IMR-90 (cell line): ENCODE measurements around the gene ANKUB1. TPM values are rescaled to one million over a fixed set of nuclear protein-coding genes. Genes with fewer than 3 reads are reported as not detected.

ENCODE experiments used
- ATAC-seq: fragments of 200-7000 bp; cut with Tn5 transposase; 2 replicates; pipeline ENCODE4 v1.9.1; 2020; ENCODE audit warnings: low read depth, mild to moderate bottlenecking, moderate library complexity
- BruUV-seq: library from RNA; stranded (reverse); fragments of 400-500 nt; replicated peaks from 2 replicates; lab custom pipeline; 2021; lab: Mats Ljungman, UMichigan
- CTCF ChIA-PET: fragments of 300-600 bp; formaldehyde crosslinking; extraction: SDS; loops from one replicate; lab custom pipeline; 2021; ENCODE audit warnings: antibody characterized with exemption; lab: Yijun Ruan, JAX
- POLR2A ChIA-PET: fragments of 300-600 bp; sonication (Branson Sonifier 250); formaldehyde crosslinking; loops from one replicate; lab custom pipeline; 2022; ENCODE audit warnings: antibody characterized with exemption; ENCODE audit not compliant: unreplicated experiment; lab: Charles Lee
- DNase-seq: peaks from one replicate; pipeline ENCODE4 v3.0.0; 2013
- H2AFZ ChIP-seq: replicated peaks from 2 replicates; pipeline ENCODE3; 2013; ENCODE audit warnings: low read length, mild to moderate bottlenecking; ENCODE audit not compliant: poor library complexity
- H2AK5ac ChIP-seq: 2 replicates; pipeline ENCODE4 v1.6.1; 2013; ENCODE audit warnings: low read depth, low read length, inconsistent platforms
- H2AK9ac ChIP-seq: replicated peaks from 2 replicates; pipeline ENCODE3; 2013; ENCODE audit warnings: mild to moderate bottlenecking, low read depth, low read length, moderate library complexity; ENCODE audit not compliant: poor library complexity
- H2BK120ac ChIP-seq: 2 replicates; pipeline ENCODE4 v1.6.1; 2013; ENCODE audit warnings: low read depth, low read length, inconsistent platforms
- H2BK15ac ChIP-seq: 3 replicates; pipeline ENCODE4 v1.6.1; 2013; ENCODE audit warnings: low read depth, low read length, inconsistent platforms
- H2BK20ac ChIP-seq: 2 replicates; pipeline ENCODE4 v1.6.1; 2013; ENCODE audit warnings: low read depth, mild to moderate bottlenecking, inconsistent platforms, low read length, moderate library complexity
- H2BK5ac ChIP-seq: 2 replicates; pipeline ENCODE4 v1.6.1; 2013; ENCODE audit warnings: mild to moderate bottlenecking, low read depth, low read length, inconsistent platforms; ENCODE audit not compliant: poor library complexity, severe bottlenecking
- H3K14ac ChIP-seq: replicated peaks from 2 replicates; pipeline ENCODE4 v1.6.1; 2013; ENCODE audit warnings: low read depth, low read length, inconsistent platforms
- H3K18ac ChIP-seq: 2 replicates; pipeline ENCODE4 v1.6.1; 2013; ENCODE audit warnings: low read depth, low read length, control low read depth
- H3K23ac ChIP-seq: 2 replicates; pipeline ENCODE4 v1.6.1; 2013; ENCODE audit warnings: low read depth, low read length, inconsistent platforms
- H3K27ac ChIP-seq: 2 replicates; pipeline ENCODE4 v1.5.1; 2013; ENCODE audit warnings: mild to moderate bottlenecking, control low read depth, low read length; ENCODE audit not compliant: insufficient read depth
- H3K27me3 ChIP-seq: 2 replicates; pipeline ENCODE4 v1.6.1; 2013; ENCODE audit warnings: low read length; ENCODE audit not compliant: control insufficient read depth, insufficient read depth
- H3K36me3 ChIP-seq: 2 replicates; pipeline ENCODE4 v1.6.1; 2013; ENCODE audit warnings: low read length, mixed read lengths; ENCODE audit not compliant: control insufficient read depth, insufficient read depth
- H3K4ac ChIP-seq: 2 replicates; pipeline ENCODE4 v1.6.1; 2013; ENCODE audit warnings: low read depth, low read length, inconsistent platforms
- H3K4me1 ChIP-seq: 2 replicates; pipeline ENCODE4 v1.6.1; 2013; ENCODE audit warnings: low read length, mixed read lengths; ENCODE audit not compliant: control insufficient read depth, insufficient read depth
- H3K4me2 ChIP-seq: 2 replicates; pipeline ENCODE4 v1.6.1; 2013; ENCODE audit warnings: low read depth, mild to moderate bottlenecking, control low read depth, low read length, moderate library complexity
- H3K4me3 ChIP-seq: 2 replicates; pipeline ENCODE4 v1.5.1; 2013; ENCODE audit warnings: low read depth, mild to moderate bottlenecking, control low read depth, low read length, moderate library complexity; ENCODE audit not compliant: insufficient read depth
- H3K56ac ChIP-seq: 2 replicates; pipeline ENCODE4 v1.6.1; 2013; ENCODE audit warnings: low read length, inconsistent platforms; ENCODE audit not compliant: insufficient read depth; ENCODE audit errors: extremely low read depth
- H3K79me1 ChIP-seq, 2 experiments: 2 replicates each; pipeline ENCODE4 v1.6.1; 2013; ENCODE audit warnings: low read length in 2 of 2, inconsistent platforms in 1 of 2, low read depth in 1 of 2
- H3K9ac ChIP-seq: 2 replicates; pipeline ENCODE4 v1.6.1; 2013; ENCODE audit warnings: low read depth, low read length, control low read depth
- H3K9me1 ChIP-seq: 2 replicates; pipeline ENCODE4 v1.6.1; 2013; ENCODE audit warnings: low read length, inconsistent platforms; ENCODE audit not compliant: insufficient read depth
- H3K9me3 ChIP-seq: 2 replicates; pipeline ENCODE4 v1.6.1; 2013; ENCODE audit warnings: low read length; ENCODE audit not compliant: control insufficient read depth, insufficient read depth
- H4K20me1 ChIP-seq: 2 replicates; pipeline ENCODE4 v1.6.1; 2013; ENCODE audit warnings: low read length, inconsistent platforms; ENCODE audit not compliant: insufficient read depth
- H4K5ac ChIP-seq: 2 replicates; pipeline ENCODE4 v1.6.1; 2013; ENCODE audit warnings: mild to moderate bottlenecking, low read depth, low read length, control low read depth
- H4K8ac ChIP-seq, 2 experiments: 2 replicates each; pipeline ENCODE4 v1.6.1; 2013; ENCODE audit warnings: low read depth in 2 of 2, low read length in 2 of 2, control low read depth in 1 of 2, inconsistent platforms in 1 of 2
- H4K91ac ChIP-seq: 2 replicates; pipeline ENCODE4 v1.6.1; 2013; ENCODE audit warnings: low read depth, low read length, inconsistent platforms; ENCODE audit not compliant: insufficient read depth
- BHLHE40 ChIP-seq: fragments of 150-350 bp; IDR thresholded peaks from 2 replicates; pipeline ENCODE4 v1.6.1; 2016; ENCODE audit warnings: mild to moderate bottlenecking, low read depth, low read length
- CHD1 ChIP-seq: IDR thresholded peaks from 2 replicates; pipeline ENCODE4 v1.6.1; 2012; ENCODE audit warnings: low read depth, low read length, improper control_type of control experiment
- FOS ChIP-seq: fragments of 150-350 bp; IDR thresholded peaks from 2 replicates; pipeline ENCODE4 v1.6.1; 2016; ENCODE audit warnings: low read depth, low read length
- MAFK ChIP-seq: IDR thresholded peaks from 2 replicates; pipeline ENCODE4 v1.6.1; 2012; ENCODE audit warnings: low read depth, low read length, improper control_type of control experiment
- MAZ ChIP-seq: IDR thresholded peaks from 2 replicates; pipeline ENCODE4 v1.6.1; 2012; ENCODE audit warnings: low read depth, mild to moderate bottlenecking, low read length, improper control_type of control experiment, moderate library complexity, borderline replicate concordance
- RAD21 ChIP-seq: IDR thresholded peaks from 2 replicates; pipeline ENCODE4 v1.6.1; 2012; ENCODE audit warnings: low read length, improper control_type of control experiment
- RCOR1 ChIP-seq: IDR thresholded peaks from 2 replicates; pipeline ENCODE4 v1.6.1; 2012; ENCODE audit warnings: mild to moderate bottlenecking, low read length, improper control_type of control experiment; ENCODE audit not compliant: insufficient replicate concordance
- RFX5 ChIP-seq: IDR thresholded peaks from 2 replicates; pipeline ENCODE4 v1.8.0; 2012; ENCODE audit warnings: low read depth, mild to moderate bottlenecking, low read length, moderate library complexity
- SMC3 ChIP-seq: fragments of 150-350 bp; IDR thresholded peaks from 2 replicates; pipeline ENCODE4 v1.6.1; 2016; ENCODE audit warnings: low read depth, mild to moderate bottlenecking, antibody characterized with exemption, low read length, moderate library complexity
- dilution Hi-C: fragments of 300-500 bp; cut with HindIII; formaldehyde crosslinking; loops from one replicate; pipeline ENCODE4 v1.14.3; 2018; ENCODE audit warnings: low sequenced_read_pairs; ENCODE audit not compliant: unreplicated experiment
- in situ Hi-C: fragments of 300-500 bp; cut with MboI; formaldehyde crosslinking; loops from 3 replicates; pipeline ENCODE4 v1.14.3; 2019; ENCODE audit warnings: low sequenced_read_pairs, inconsistent platforms, mixed read lengths
- intact Hi-C: fragments of 100-400 bp; cut with micrococcal nuclease; formaldehyde crosslinking; loops from 2 replicates; pipeline ENCODE4 v1.10.0; 2022
- polyA plus RNA-seq, 3 experiments: library from polyadenylated mRNA; depleted of rRNA; stranded (reverse); fragments of >200 nt; gene quantifications; 2 replicates each; pipeline ENCODE4 v1.2.3, GENCODE V29; 2012; ENCODE audit warnings: low replicate concordance in 1 of 3
- total RNA-seq: library from RNA; depleted of rRNA; stranded (reverse); fragments of >200 nt; gene quantifications from 2 replicates; pipeline ENCODE4 v1.2.3, GENCODE V29; 2012
- TF ChIP-seq, protein P1 (sequence below): fragments of 150-350 bp; IDR thresholded peaks from 2 replicates; pipeline ENCODE4 v1.6.1; 2016; ENCODE audit warnings: low read depth, mild to moderate bottlenecking, low read length, moderate library complexity, borderline replicate concordance
- TF ChIP-seq, protein P2 (sequence below): conservative IDR thresholded peaks from 2 replicates; pipeline ENCODE4 v1.5.1; 2012; ENCODE audit warnings: mild to moderate bottlenecking, low read depth, low read length, improper control_type of control experiment
- TF ChIP-seq, protein P3 (sequence below): fragments of 150-350 bp; IDR thresholded peaks from 2 replicates; pipeline ENCODE4 v1.6.1; 2017; ENCODE audit warnings: mild to moderate bottlenecking, antibody characterized with exemption, low read length, low read depth

ANKUB1 gene
- total and polyA plus RNA-seq, 2 of the 4 experiments (the other 2 are of a cell fraction), result not detected

DNA sequence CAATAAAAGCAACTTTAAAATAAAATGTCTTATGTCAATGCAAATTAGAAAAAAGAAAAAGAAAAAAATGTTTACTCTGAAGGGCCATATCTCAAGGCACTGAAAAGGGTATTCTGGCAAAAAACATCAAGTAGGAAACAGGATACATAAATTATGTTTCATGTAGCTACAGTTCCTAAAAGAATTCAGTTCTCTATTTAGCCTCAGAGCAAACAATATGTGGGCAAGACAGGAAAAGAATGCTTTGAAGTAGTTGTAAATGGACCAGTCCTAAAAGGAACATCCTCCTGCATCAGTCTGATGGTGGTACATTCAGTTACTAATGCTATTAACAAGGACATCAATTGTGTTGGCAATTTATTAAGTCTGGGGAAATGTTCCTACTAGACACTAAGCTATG lies 48.2 kb downstream of the ANKUB1 start:
- dilution Hi-C loops, result loop anchor here (25.0 kb wide), 1 partner anchor 232 kb away; no protein-coding TSS in a partner anchor
- H4K20me1 ChIP-seq, result no peaks in the 10 kb centered on the region
- no peak overlapping the region for H3K23ac ChIP-seq
- in situ Hi-C loops, result no loop called here
- no peak overlapping the region for H2BK15ac ChIP-seq
- DNase-seq, result no peak
- POLR2A ChIA-PET, result no interaction called here
- intact Hi-C loops, result no loop called here
- no peak overlapping the region for H3K56ac ChIP-seq
- H3K36me3 ChIP-seq, result peaks cover 20% of the 10 kb centered on the region
- CTCF ChIA-PET, result no interaction called here
- H3K27ac ChIP-seq, result no peak overlapping the region
- no peak overlapping the region for H3K4me2 ChIP-seq
- H3K27me3 ChIP-seq, result no peaks in the 10 kb centered on the region
- no peaks in the 10 kb centered on the region for H3K4me1 ChIP-seq
- no peak overlapping the region for H2AFZ ChIP-seq
- no peak overlapping the region for H3K4ac ChIP-seq
- no peak for TF ChIP-seq RCOR1
- TF ChIP-seq MAZ, result no peak
- TF ChIP-seq FOS, result no peak
- TF ChIP-seq RAD21, result no peak
- TF ChIP-seq, protein P1, sequence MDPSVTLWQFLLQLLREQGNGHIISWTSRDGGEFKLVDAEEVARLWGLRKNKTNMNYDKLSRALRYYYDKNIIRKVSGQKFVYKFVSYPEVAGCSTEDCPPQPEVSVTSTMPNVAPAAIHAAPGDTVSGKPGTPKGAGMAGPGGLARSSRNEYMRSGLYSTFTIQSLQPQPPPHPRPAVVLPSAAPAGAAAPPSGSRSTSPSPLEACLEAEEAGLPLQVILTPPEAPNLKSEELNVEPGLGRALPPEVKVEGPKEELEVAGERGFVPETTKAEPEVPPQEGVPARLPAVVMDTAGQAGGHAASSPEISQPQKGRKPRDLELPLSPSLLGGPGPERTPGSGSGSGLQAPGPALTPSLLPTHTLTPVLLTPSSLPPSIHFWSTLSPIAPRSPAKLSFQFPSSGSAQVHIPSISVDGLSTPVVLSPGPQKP, result no peak
- no peak for TF ChIP-seq BHLHE40
- TF ChIP-seq CHD1, result no peak
- TF ChIP-seq MAFK, result no peak
- no peak for TF ChIP-seq RFX5
- TF ChIP-seq, protein P2, sequence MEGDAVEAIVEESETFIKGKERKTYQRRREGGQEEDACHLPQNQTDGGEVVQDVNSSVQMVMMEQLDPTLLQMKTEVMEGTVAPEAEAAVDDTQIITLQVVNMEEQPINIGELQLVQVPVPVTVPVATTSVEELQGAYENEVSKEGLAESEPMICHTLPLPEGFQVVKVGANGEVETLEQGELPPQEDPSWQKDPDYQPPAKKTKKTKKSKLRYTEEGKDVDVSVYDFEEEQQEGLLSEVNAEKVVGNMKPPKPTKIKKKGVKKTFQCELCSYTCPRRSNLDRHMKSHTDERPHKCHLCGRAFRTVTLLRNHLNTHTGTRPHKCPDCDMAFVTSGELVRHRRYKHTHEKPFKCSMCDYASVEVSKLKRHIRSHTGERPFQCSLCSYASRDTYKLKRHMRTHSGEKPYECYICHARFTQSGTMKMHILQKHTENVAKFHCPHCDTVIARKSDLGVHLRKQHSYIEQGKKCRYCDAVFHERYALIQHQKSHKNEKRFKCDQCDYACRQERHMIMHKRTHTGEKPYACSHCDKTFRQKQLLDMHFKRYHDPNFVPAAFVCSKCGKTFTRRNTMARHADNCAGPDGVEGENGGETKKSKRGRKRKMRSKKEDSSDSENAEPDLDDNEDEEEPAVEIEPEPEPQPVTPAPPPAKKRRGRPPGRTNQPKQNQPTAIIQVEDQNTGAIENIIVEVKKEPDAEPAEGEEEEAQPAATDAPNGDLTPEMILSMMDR, result no peak
- no peak for TF ChIP-seq SMC3
- TF ChIP-seq, protein P3, sequence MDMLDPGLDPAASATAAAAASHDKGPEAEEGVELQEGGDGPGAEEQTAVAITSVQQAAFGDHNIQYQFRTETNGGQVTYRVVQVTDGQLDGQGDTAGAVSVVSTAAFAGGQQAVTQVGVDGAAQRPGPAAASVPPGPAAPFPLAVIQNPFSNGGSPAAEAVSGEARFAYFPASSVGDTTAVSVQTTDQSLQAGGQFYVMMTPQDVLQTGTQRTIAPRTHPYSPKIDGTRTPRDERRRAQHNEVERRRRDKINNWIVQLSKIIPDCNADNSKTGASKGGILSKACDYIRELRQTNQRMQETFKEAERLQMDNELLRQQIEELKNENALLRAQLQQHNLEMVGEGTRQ, result no peak
- no peak overlapping the region for H3K14ac ChIP-seq
- H3K9me3 ChIP-seq, result no peaks in the 10 kb centered on the region
- no peaks in the 10 kb centered on the region for H3K9me1 ChIP-seq
- ATAC-seq, result no peak
- H3K9ac ChIP-seq, result no peak overlapping the region
- no peak overlapping the region for H3K4me3 ChIP-seq
- no peak overlapping the region for H4K91ac ChIP-seq
- H3K79me1 ChIP-seq, result peaks cover 12 to 39% of the 10 kb centered on the region in 2 experiments; a peak in 3 of 4 replicates
- no peak overlapping the region for H2BK5ac ChIP-seq
- H4K5ac ChIP-seq, result no peak overlapping the region
- BruUV-seq, result no TSS peak
- no peak overlapping the region for H2AK9ac ChIP-seq
- no peak overlapping the region for H2BK20ac ChIP-seq
- H2AK5ac ChIP-seq, result no peak overlapping the region
- no peak overlapping the region for H2BK120ac ChIP-seq
- H3K18ac ChIP-seq, result no peak overlapping the region
- no peak overlapping the region for H4K8ac ChIP-seq
